IPS-15b (cell line): Measurements from ENCODE around the gene TBKBP1.

ENCODE experiments used
- H3K27me3 ChIP-seq: one replicate; pipeline ENCODE4 v1.6.1; 2013; ENCODE audit warnings: low read length; ENCODE audit not compliant: control insufficient read depth, insufficient read depth
- H3K36me3 ChIP-seq: one replicate; pipeline ENCODE4 v1.6.1; 2013; ENCODE audit warnings: low read length; ENCODE audit not compliant: control insufficient read depth, insufficient read depth
- H3K4me1 ChIP-seq: one replicate; pipeline ENCODE4 v1.6.1; 2013; ENCODE audit warnings: mild to moderate bottlenecking, low read length; ENCODE audit not compliant: control insufficient read depth, insufficient read depth
- H3K4me3 ChIP-seq: one replicate; pipeline ENCODE4 v1.5.1; 2013; ENCODE audit warnings: low read depth, low read length
- H3K9ac ChIP-seq: one replicate; pipeline ENCODE4 v1.6.1; 2013; ENCODE audit warnings: low read depth, mild to moderate bottlenecking, low read length
- H3K9me3 ChIP-seq: one replicate; pipeline ENCODE4 v1.6.1; 2013; ENCODE audit warnings: mild to moderate bottlenecking, low read length; ENCODE audit not compliant: control insufficient read depth, insufficient read depth

The TBKBP1 gene

GRCh38 chr17:47720754-47721533 is 27.0 kb downstream of the TBKBP1 start:
- Histone ChIP-seq H3K9ac (no peak overlapping the region), H3K4me1 (peaks cover 2% of the 10 kb centered on the region), H3K27me3 (peaks cover 54% of the 10 kb centered on the region), H3K4me3 (peak overlapping the region; percentile 27), H3K36me3 (no peaks in the 10 kb centered on the region), H3K9me3 (no peaks in the 10 kb centered on the region)

- peaks cover 51% of the 10 kb centered on the region for H3K27me3 ChIP-seq
- H3K9me3 ChIP-seq, result no peaks in the 10 kb centered on the region
- H3K36me3 ChIP-seq, result no peaks in the 10 kb centered on the region
- no peak overlapping the region for H3K4me3 ChIP-seq
- peaks cover 2% of the 10 kb centered on the region for H3K4me1 ChIP-seq
- H3K9ac ChIP-seq, result no peak overlapping the region
Observed at GRCh38 chr17:47721725-47722124, 27.8 kb downstream of the TBKBP1 start.

- no peak overlapping the region for H3K9ac ChIP-seq
- peaks cover 2% of the 10 kb centered on the region for H3K4me1 ChIP-seq
- H3K4me3 ChIP-seq, result no peak overlapping the region
- H3K9me3 ChIP-seq, result no peaks in the 10 kb centered on the region
- H3K36me3 ChIP-seq, result no peaks in the 10 kb centered on the region
- peaks cover 37% of the 10 kb centered on the region for H3K27me3 ChIP-seq
Observed at GRCh38 chr17:47724705-47725104, 30.7 kb downstream of the TBKBP1 start.

- Histone ChIP-seq H3K9ac (no peak overlapping the region), H3K36me3 (no peaks in the 10 kb centered on the region), H3K27me3 (peaks cover 32% of the 10 kb centered on the region), H3K4me3 (no peak overlapping the region), H3K4me1 (peaks cover 2% of the 10 kb centered on the region), H3K9me3 (no peaks in the 10 kb centered on the region)
Observed at GRCh38 chr17:47725446-47726111, 31.6 kb downstream of the TBKBP1 start.

- Histone ChIP-seq H3K4me1 (no peaks in the 10 kb centered on the region), H3K9ac (no peak overlapping the region), H3K27me3 (peaks cover 31% of the 10 kb centered on the region), H3K9me3 (no peaks in the 10 kb centered on the region), H3K36me3 (no peaks in the 10 kb centered on the region), H3K4me3 (no peak overlapping the region)
Observed at GRCh38 chr17:47726796-47727703, 33.1 kb downstream of the TBKBP1 start.

GRCh38 chr17:47727704-47728036 is 33.7 kb downstream of the TBKBP1 start:
- H3K9me3 ChIP-seq, result no peaks in the 10 kb centered on the region
- H3K27me3 ChIP-seq, result peaks cover 32% of the 10 kb centered on the region
- no peak overlapping the region for H3K4me3 ChIP-seq
- H3K9ac ChIP-seq, result no peak overlapping the region
- H3K36me3 ChIP-seq, result no peaks in the 10 kb centered on the region
- no peaks in the 10 kb centered on the region for H3K4me1 ChIP-seq

GRCh38 chr17:47728214-47728877 is 34.4 kb downstream of the TBKBP1 start:
- no peak overlapping the region for H3K9ac ChIP-seq
- peaks cover 35% of the 10 kb centered on the region for H3K27me3 ChIP-seq
- no peaks in the 10 kb centered on the region for H3K36me3 ChIP-seq
- H3K9me3 ChIP-seq, result no peaks in the 10 kb centered on the region
- no peak overlapping the region for H3K4me3 ChIP-seq
- H3K4me1 ChIP-seq, result no peaks in the 10 kb centered on the region

- H3K9me3 ChIP-seq, result no peaks in the 10 kb centered on the region
- H3K4me1 ChIP-seq, result no peaks in the 10 kb centered on the region
- H3K4me3 ChIP-seq, result no peak overlapping the region
- H3K27me3 ChIP-seq, result peaks cover 45% of the 10 kb centered on the region
- no peaks in the 10 kb centered on the region for H3K36me3 ChIP-seq
- H3K9ac ChIP-seq, result no peak overlapping the region
Observed at GRCh38 chr17:47729476-47729875, 35.5 kb downstream of the TBKBP1 start.

GRCh38 chr17:47730681-47731080 is 36.7 kb downstream of the TBKBP1 start:
- Histone ChIP-seq H3K4me3 (no peak overlapping the region), H3K9ac (no peak overlapping the region), H3K36me3 (no peaks in the 10 kb centered on the region), H3K4me1 (no peaks in the 10 kb centered on the region), H3K9me3 (no peaks in the 10 kb centered on the region), H3K27me3 (peaks cover 53% of the 10 kb centered on the region)

GRCh38 chr17:47731396-47731795 is 37.4 kb downstream of the TBKBP1 start:
- no peaks in the 10 kb centered on the region for H3K4me1 ChIP-seq
- no peaks in the 10 kb centered on the region for H3K9me3 ChIP-seq
- no peaks in the 10 kb centered on the region for H3K36me3 ChIP-seq
- no peak overlapping the region for H3K4me3 ChIP-seq
- H3K27me3 ChIP-seq, result peaks cover 60% of the 10 kb centered on the region
- H3K9ac ChIP-seq, result no peak overlapping the region

GRCh38 chr17:47732399-47733046 is 38.6 kb downstream of the TBKBP1 start:
- no peaks in the 10 kb centered on the region for H3K36me3 ChIP-seq
- H3K4me3 ChIP-seq, result peak overlapping the region; percentile 62
- no peaks in the 10 kb centered on the region for H3K9me3 ChIP-seq
- H3K4me1 ChIP-seq, result no peaks in the 10 kb centered on the region
- no peak overlapping the region for H3K9ac ChIP-seq
- H3K27me3 ChIP-seq, result peaks cover 68% of the 10 kb centered on the region
